GM18867 (cell line): ENCODE data around the gene SCN8A.

Source experiments
- ATAC-seq: cut with Tn5 transposase; IDR thresholded peaks from one replicate; pipeline ENCODE4 v1.9.1; 2021; ENCODE audit warnings: mild to moderate bottlenecking, moderate library complexity; ENCODE audit not compliant: unreplicated experiment

SCN8A gene

GRCh38 chr12:51847643-51848325 lies 256.8 kb downstream of the SCN8A start:
- no peak for ATAC-seq

- no peak for ATAC-seq
These were observed 257.3 kb downstream of the SCN8A start, which contains the start of gene FIGNL2 for GRCh38 chr12:51848326-51848727. Gene FIGNL2, minus strand, starts transcription at chr12:51848718. Its CDS starts 26,305 bp downstream, at chr12:51822413.

- no peak for ATAC-seq
These were observed 258.1 kb downstream of the SCN8A start for GRCh38 chr12:51848841-51849735.

- no peak for ATAC-seq
These were observed 259.3 kb downstream of the SCN8A start for GRCh38 chr12:51850081-51850964.

GRCh38 chr12:51850965-51851299 lies 259.9 kb downstream of the SCN8A start:
- no peak for ATAC-seq

- ATAC-seq, result no peak
These were observed 260.5 kb downstream of the SCN8A start for GRCh38 chr12:51851413-51852124.

GRCh38 chr12:51852404-51853137 lies 261.5 kb downstream of the SCN8A start:
- no peak for ATAC-seq

- no peak for ATAC-seq
These were observed 264.8 kb downstream of the SCN8A start for GRCh38 chr12:51855586-51856428.

- no peak for ATAC-seq
These were observed 270.0 kb downstream of the SCN8A start for GRCh38 chr12:51860986-51861385.
